Tibial nerve (tissue), 4 donors: Measurements from ENCODE around the gene FYCO1. TPM values are rescaled to one million over a fixed set of nuclear protein-coding genes. Genes with fewer than 3 reads are reported as not detected.

ENCODE experiments used
- DNase-seq, 2 donors: peaks; one replicate each; pipeline ENCODE4 v3.0.0-alpha.2; 2019; ENCODE audit warnings: low spot score in 2 of 2
- H3K27ac ChIP-seq, 4 donors: fragments of 200-600 bp; sonication (generic) in 3 of 4; one replicate each; pipeline ENCODE4 v1.5.1; 2017 to 2019; ENCODE audit warnings: mild to moderate bottlenecking in 1 of 4
- H3K27me3 ChIP-seq, 2 donors: fragments of 200-600 bp; sonication (generic) in 1 of 2; one replicate each; pipeline versions ENCODE4 v1.5.1 to v1.6.0; 2017 to 2019
- H3K36me3 ChIP-seq, 3 donors: fragments of 200-600 bp; sonication (generic); one replicate each; pipeline ENCODE4 v1.5.1; 2018 to 2019
- H3K4me1 ChIP-seq, 4 donors: fragments of 200-600 bp; sonication (generic) in 3 of 4; one replicate each; pipeline ENCODE4 v1.5.1; 2017 to 2019
- H3K4me3 ChIP-seq, 4 donors: fragments of 200-600 bp; sonication (generic) in 3 of 4; one replicate each; pipeline ENCODE4 v1.5.1; 2017 to 2019; ENCODE audit warnings: mild to moderate bottlenecking in 1 of 4, moderate library complexity in 1 of 4
- H3K9me3 ChIP-seq, 4 donors: fragments of 200-600 bp; sonication (generic) in 3 of 4; one replicate each; pipeline ENCODE4 v1.5.1; 2017 to 2019
- EP300 ChIP-seq, 2 donors: sonication (generic); formaldehyde crosslinking; IDR thresholded peaks; one replicate each; pipeline ENCODE4 v1.6.1; 2017; ENCODE audit warnings: antibody characterized with exemption in 2 of 2, mild to moderate bottlenecking in 1 of 2
- POLR2A ChIP-seq, 2 donors: fragments of 450-650 bp; IDR thresholded peaks; one replicate each; pipeline ENCODE4 v1.6.1; 2017; ENCODE audit warnings: antibody characterized with exemption in 2 of 2, mild to moderate bottlenecking in 2 of 2, moderate library complexity in 2 of 2
- WGBS, 2 donors: methylation state at CpG; one replicate each; pipeline ENCODE4 v1.1.5; 2018; 5-methylcytosine and 5-hydroxymethylcytosine counted together
- total RNA-seq, 4 donors: library from RNA; depleted of rRNA; stranded (reverse); fragments of >200 nt; gene quantifications; one replicate each; pipeline ENCODE4 v1.1.0, GENCODE V29; 2016
- TF ChIP-seq, protein P1 (sequence below), 5 experiments: fragments of 200-600 bp in 3 of 5; fragments of 450-650 bp in 2 of 5; sonication (generic) in 3 of 5; IDR thresholded peaks; one replicate each; pipeline ENCODE4 v1.5.1; 2016 to 2019; ENCODE audit warnings: antibody characterized with exemption in 5 of 5, mild to moderate bottlenecking in 3 of 5, moderate library complexity in 2 of 5

The FYCO1 gene
- total RNA-seq, 4 donors from 2014 or later, result 61.7 to 85.2 (median 67.9) TPM

DNA sequence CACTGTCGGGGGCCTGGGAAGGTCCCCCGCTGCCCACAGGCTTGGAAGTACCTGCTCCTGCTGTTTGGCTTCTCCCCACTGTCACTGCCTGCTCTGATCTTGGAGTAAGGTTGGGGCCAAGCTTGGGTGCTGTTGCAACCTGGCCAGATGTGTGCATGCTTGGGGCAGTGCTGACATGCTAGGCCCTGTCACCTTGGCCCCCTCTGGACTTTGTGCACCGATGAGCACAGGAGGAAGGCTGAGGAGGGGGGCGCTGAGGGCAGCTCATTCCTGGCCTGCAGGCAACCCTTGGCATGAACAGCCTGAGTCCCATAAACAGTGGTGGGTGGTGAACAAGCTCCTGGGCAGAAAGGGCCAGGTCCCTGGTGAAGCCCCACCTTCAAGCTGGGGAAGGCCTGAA lies 35.6 kb upstream of the FYCO1 start:
- DNase-seq, result no peak
- TF ChIP-seq EP300 (IDR thresholded peaks at IDR 0.05) (no peak), POLR2A (IDR thresholded peaks at IDR 0.05) (no peak)
- TF ChIP-seq, protein P1, sequence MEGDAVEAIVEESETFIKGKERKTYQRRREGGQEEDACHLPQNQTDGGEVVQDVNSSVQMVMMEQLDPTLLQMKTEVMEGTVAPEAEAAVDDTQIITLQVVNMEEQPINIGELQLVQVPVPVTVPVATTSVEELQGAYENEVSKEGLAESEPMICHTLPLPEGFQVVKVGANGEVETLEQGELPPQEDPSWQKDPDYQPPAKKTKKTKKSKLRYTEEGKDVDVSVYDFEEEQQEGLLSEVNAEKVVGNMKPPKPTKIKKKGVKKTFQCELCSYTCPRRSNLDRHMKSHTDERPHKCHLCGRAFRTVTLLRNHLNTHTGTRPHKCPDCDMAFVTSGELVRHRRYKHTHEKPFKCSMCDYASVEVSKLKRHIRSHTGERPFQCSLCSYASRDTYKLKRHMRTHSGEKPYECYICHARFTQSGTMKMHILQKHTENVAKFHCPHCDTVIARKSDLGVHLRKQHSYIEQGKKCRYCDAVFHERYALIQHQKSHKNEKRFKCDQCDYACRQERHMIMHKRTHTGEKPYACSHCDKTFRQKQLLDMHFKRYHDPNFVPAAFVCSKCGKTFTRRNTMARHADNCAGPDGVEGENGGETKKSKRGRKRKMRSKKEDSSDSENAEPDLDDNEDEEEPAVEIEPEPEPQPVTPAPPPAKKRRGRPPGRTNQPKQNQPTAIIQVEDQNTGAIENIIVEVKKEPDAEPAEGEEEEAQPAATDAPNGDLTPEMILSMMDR (IDR thresholded peaks at IDR 0.05), result no peak

DNA sequence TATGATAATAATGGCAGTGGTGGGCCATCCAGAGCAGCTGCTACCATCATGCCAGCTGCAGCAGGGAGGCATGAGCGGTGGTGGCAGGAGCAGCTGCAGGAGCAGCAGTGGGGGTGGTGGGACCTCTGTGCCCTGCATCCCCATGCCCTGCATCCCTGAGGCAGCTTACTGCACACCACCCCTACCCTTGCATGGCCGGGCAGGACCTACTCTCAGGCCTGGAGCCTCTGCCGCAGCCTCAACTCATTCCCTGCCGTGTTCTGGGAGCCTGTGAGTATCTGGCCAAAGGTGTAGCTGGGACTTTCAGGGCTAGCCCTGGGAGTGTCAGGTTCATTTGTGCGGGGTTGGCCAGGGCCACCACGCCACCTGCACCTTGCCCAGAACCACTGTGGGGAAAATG lies 35.0 kb upstream of the FYCO1 start:
- H3K9me3 ChIP-seq, result peaks cover 0 to 17% (median 0%) of the 10 kb centered on the region in 4 donors
- no peaks in the 10 kb centered on the region for H3K4me1 ChIP-seq
- H3K36me3 ChIP-seq, result no peaks in the 10 kb centered on the region
- H3K27me3 ChIP-seq, result no peaks in the 10 kb centered on the region
- 93 to 96% methylated on average over 5 to 6 of the region's 6 CpGs for WGBS, 2 donors
- TF ChIP-seq POLR2A (IDR thresholded peaks at IDR 0.05) (no peak), EP300 (IDR thresholded peaks at IDR 0.05) (no peak)
- TF ChIP-seq, protein P1 (IDR thresholded peaks at IDR 0.05), result no peak
- no peak overlapping the region for H3K4me3 ChIP-seq
- no peak overlapping the region for H3K27ac ChIP-seq
- DNase-seq, result no peak

More for the DNA sequence above, 35.6 kb upstream of the FYCO1 start:
- Histone ChIP-seq H3K9me3 (peaks cover 0 to 17% (median 0%) of the 10 kb centered on the region in 4 donors), H3K27me3 (no peaks in the 10 kb centered on the region), H3K27ac (no peak overlapping the region), H3K4me3 (no peak overlapping the region), H3K4me1 (no peaks in the 10 kb centered on the region), H3K36me3 (no peaks in the 10 kb centered on the region)
- 93 to 94% methylated on average over 2 to 4 of the region's 4 CpGs for WGBS, 2 donors

DNA sequence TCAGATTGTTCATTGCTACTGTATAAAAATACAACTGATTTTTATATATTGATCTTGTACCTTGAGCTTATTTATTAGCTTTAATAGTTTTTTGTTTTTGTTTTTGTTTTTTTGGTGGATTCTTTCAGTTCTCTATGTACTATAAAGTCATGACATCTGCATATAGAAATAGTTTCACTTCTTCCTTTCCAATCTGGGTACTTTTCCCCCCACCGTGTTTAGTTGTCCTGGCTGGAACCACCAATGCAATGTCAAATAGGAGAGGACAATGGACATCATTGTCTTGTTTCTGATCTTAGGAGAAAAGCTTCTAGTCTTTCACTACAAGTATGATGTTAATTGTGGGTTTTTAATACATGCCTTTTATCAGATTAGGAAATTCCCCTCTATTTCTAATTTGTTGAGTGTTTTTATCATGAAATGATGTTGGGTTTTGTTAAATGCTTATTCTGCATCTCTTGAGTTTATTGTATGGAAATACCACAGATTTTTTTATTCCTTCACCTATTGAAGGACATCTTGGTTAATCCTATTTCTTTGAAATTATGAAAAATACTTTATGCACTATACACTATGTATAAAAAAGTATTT lies 34.4 kb upstream of the FYCO1 start:
- Histone ChIP-seq H3K36me3 (no peaks in the 10 kb centered on the region), H3K4me3 (no peak overlapping the region), H3K9me3 (peaks cover 0 to 17% (median 0%) of the 10 kb centered on the region in 4 donors), H3K4me1 (no peaks in the 10 kb centered on the region), H3K27me3 (no peaks in the 10 kb centered on the region), H3K27ac (no peak overlapping the region)
- no peak for DNase-seq
- 41 to 47% methylated on average over 1 of the region's 1 CpG for WGBS, 2 donors
- TF ChIP-seq, protein P1 (IDR thresholded peaks at IDR 0.05), result no peak
- TF ChIP-seq POLR2A (IDR thresholded peaks at IDR 0.05), result no peak
- TF ChIP-seq EP300 (IDR thresholded peaks at IDR 0.05), result no peak

DNA sequence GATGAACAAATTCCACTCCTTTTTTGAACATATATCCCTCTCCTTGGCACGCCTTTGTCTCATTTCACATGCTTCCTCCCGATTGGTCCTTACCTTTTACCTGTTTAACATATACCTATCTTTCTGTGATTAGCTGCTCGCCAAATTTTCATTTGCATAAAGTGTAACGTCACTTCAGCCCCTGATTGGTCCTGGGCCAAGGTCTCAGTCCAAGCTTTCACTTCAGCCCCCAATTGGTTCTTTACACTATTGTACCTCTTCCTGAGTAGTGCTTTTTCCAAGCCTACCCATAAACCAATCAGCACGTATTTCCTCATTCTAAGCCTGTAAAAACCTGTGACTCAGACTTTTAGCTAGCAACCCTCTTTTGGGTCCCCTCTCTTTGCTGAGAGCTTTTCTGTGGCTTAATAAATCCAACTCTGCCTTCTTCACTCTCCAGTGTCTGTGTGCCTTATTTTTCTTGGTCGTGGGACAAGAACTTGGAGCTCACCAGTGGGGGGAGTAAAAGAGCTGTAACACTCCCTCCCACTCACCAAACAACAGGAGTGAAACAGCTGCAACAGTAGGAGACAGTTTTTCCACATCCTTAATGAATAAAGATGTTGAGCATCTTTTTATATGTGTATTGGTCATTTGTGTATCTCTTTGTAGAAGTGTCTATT lies 32.2 kb upstream of the FYCO1 start:
- Histone ChIP-seq H3K27ac (no peak overlapping the region), H3K4me1 (no peaks in the 10 kb centered on the region), H3K36me3 (no peaks in the 10 kb centered on the region), H3K9me3 (peaks cover 0 to 21% (median 0%) of the 10 kb centered on the region in 4 donors), H3K4me3 (no peak overlapping the region), H3K27me3 (no peaks in the 10 kb centered on the region)
- no peak for DNase-seq
- no peak for TF ChIP-seq POLR2A (IDR thresholded peaks at IDR 0.05)
- TF ChIP-seq EP300 (IDR thresholded peaks at IDR 0.05), result no peak
- TF ChIP-seq, protein P1 (IDR thresholded peaks at IDR 0.05), result no peak
- WGBS, 2 donors, result 84 to 85% methylated on average over 6 of the region's 6 CpGs

DNA sequence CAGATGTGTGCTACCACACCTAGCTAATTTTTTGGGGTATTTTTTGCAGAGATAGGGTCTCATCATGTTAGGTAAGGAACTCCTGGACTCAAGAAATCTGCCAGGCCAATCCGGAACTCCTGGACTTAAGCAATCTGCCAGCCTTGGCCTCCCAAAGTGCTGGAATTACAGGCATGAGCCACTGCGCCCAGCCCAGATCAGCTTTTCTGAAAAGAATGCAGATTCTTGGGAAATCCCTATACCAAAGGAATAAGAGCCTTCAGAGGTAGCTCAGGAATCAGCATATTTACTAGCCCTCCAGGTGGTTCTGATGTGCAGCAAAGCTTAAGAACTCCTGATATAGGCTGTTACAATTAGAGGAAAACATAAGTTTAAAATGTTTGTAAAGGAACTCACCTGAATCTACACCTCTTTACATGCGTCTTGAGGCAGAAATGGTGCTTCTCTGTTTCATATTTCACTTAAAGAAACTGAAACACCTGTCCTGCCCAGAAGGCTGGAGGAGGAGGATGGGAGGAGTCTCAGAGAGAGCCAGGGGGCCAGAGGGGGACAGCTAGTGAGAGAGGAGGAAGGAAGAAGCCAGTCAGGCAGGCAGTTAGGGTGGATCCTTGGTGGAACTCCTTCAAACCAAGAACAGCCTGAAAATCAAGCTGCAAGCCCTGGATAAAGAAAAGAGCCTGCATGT lies 31.5 kb upstream of the FYCO1 start, which contains the start of gene XCR1:
Gene XCR1 (minus strand): TSS at position 463 of the 685 bp plus-strand sequence. CDS start 5,536 bp downstream, outside the sequence.
- no peaks in the 10 kb centered on the region for H3K4me1 ChIP-seq

More for the DNA sequence above, 31.5 kb upstream of the FYCO1 start, which contains the start of gene XCR1:
- DNase-seq, result no peak
- TF ChIP-seq EP300 (IDR thresholded peaks at IDR 0.05), result no peak
- TF ChIP-seq, protein P1 (IDR thresholded peaks at IDR 0.05), result no peak
- no peak for TF ChIP-seq POLR2A (IDR thresholded peaks at IDR 0.05)
- no peaks in the 10 kb centered on the region for H3K27me3 ChIP-seq
- peaks cover 0 to 22% (median 0%) of the 10 kb centered on the region in 4 donors for H3K9me3 ChIP-seq
- 99 to 100% methylated on average over 3 of the region's 3 CpGs for WGBS, 2 donors
- no peaks in the 10 kb centered on the region for H3K36me3 ChIP-seq
- H3K4me3 ChIP-seq, result no peak within 1 kb of the TSS
- H3K27ac ChIP-seq, result no peak within 1 kb of the TSS
